Epithelial cell of proximal tubule (primary cell): Measurements from ENCODE around the gene BICDL1. TPM values are rescaled to one million over a fixed set of nuclear protein-coding genes. Genes with fewer than 3 reads are reported as not detected.

ENCODE experiments used
- DNase-seq: peaks from one replicate; pipeline ENCODE4 v3.0.0-alpha.2; 2011; ENCODE audit warnings: low read depth
- H3K4me3 ChIP-seq: 2 replicates; pipeline ENCODE4 v1.5.1; 2011; ENCODE audit warnings: low read depth, mild to moderate bottlenecking, low read length
- total RNA-seq: library from RNA; depleted of rRNA; stranded (reverse); fragments of >200 nt; gene quantifications from 2 replicates; pipeline ENCODE4 v1.2.3, GENCODE V29; 2015
- TF ChIP-seq, protein P1 (sequence below): conservative IDR thresholded peaks from 2 replicates; pipeline ENCODE4 v1.5.1; 2012; ENCODE audit warnings: low read depth, mild to moderate bottlenecking, low read length

Gene BICDL1
- total RNA-seq, 1 donor from 2014 or later, result 4.6 TPM

DNA sequence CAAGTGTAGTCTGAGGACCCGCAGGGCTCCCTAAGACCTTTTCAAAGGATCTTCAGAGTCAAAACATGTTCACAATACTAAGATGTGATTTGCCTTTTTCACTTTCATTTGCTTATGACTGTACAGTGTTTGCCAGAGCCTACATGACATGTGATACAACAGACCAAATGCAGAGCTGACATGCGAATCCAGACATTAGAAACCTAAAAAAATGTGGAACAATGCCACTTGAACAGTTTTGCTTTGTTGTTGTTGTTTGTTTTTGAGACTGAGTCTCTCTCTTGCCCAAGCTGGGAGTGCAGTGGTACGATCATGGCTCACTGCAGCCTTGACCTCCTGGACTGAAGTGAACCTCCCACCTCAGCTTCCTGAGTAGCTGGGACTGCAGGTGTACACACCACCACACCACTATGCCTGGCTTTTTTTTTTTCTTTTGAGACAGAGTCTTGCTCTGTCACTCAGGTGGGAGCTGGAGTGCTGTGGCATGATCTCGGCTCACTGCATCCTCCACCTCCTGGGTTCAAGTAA is 132.8 kb downstream of the BICDL1 start:
- H3K4me3 ChIP-seq, result no peak overlapping the region

DNA sequence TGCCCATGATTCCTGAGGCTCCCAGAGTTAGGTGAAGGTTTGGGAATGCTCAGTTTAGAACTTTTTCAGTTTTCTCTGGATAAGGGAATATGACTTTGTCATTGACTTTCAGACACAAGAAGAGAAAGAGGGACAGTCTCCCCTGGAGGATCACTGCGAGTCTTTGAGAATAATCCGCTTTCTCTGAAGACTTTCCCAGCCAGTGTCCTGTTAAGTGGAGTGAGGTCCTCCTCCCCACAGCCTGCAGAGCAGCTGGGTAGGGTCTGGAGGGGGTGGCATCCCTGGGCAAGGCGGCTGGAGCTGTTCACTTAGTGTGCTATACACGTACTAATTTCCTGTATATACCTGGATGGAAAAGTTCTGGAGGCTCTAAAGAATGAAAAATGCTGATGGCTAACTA is 136.0 kb downstream of the BICDL1 start:
- no peak for DNase-seq
- TF ChIP-seq, protein P1, sequence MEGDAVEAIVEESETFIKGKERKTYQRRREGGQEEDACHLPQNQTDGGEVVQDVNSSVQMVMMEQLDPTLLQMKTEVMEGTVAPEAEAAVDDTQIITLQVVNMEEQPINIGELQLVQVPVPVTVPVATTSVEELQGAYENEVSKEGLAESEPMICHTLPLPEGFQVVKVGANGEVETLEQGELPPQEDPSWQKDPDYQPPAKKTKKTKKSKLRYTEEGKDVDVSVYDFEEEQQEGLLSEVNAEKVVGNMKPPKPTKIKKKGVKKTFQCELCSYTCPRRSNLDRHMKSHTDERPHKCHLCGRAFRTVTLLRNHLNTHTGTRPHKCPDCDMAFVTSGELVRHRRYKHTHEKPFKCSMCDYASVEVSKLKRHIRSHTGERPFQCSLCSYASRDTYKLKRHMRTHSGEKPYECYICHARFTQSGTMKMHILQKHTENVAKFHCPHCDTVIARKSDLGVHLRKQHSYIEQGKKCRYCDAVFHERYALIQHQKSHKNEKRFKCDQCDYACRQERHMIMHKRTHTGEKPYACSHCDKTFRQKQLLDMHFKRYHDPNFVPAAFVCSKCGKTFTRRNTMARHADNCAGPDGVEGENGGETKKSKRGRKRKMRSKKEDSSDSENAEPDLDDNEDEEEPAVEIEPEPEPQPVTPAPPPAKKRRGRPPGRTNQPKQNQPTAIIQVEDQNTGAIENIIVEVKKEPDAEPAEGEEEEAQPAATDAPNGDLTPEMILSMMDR, result no peak
- H3K4me3 ChIP-seq, result no peak overlapping the region

More for the DNA sequence above, 132.8 kb downstream of the BICDL1 start:
- DNase-seq, result no peak
- TF ChIP-seq, protein P1, result no peak

DNA sequence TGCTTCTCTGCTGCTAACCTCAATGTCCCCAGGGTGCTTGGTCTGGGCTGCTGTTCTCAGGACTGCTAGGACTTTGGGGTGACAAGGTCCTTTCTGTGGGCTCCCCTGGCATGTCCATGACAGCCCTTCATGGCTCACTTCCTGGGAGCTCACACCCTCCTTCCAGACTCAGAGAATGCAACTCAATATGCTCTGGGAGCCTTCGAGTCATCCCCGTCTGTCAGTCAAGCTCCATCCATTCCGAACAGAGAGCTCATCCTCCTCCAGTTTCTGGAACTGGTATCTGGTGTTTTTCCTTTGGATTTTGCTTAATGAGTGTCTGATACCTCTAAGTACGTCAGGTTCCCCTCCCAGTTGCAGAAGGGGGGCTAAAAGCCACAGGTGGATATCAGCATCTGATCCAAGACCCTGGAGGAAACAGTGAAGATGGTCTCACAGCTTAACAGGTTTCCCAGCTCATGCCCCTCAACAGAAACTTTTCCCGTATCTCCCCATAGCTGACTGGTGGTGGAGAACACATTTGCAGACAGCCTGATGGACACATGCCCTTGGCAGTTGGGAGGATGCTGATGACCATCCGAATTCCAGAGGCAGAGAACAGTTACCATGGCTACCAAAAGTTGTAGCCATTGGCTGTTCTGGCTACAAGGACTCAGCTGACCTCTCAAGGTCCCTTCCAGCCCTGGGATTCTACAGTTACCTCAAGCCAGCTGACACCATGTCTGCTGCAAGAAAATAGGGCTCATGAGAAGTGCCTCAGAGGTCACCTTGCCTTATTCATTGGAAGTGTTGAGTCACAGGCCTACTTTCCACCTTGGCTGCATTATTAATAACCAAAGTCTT is 137.0 kb downstream of the BICDL1 start:
- no peak overlapping the region for H3K4me3 ChIP-seq
- no peak for DNase-seq
- TF ChIP-seq, protein P1, result no peak

DNA sequence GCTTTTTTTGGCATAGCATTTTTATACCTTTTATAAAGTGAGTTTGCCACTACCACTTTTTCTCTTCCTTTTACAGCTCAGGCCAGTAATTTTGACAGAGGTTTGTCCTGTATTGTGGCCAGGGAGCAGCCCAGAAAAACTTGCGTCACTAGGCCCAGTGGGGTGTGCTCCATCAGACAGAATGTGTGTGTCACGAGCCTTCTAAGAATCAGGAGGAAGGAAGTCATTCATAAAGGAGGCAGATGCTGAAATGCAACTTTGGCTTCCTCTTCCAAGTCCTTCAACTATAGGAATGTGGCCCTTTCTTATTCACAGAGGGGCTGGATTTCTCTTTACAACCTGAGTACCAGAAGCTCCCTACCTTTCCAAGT is 137.6 kb downstream of the BICDL1 start:
- TF ChIP-seq, protein P1, result no peak
- no peak for DNase-seq
- H3K4me3 ChIP-seq, result no peak overlapping the region

DNA sequence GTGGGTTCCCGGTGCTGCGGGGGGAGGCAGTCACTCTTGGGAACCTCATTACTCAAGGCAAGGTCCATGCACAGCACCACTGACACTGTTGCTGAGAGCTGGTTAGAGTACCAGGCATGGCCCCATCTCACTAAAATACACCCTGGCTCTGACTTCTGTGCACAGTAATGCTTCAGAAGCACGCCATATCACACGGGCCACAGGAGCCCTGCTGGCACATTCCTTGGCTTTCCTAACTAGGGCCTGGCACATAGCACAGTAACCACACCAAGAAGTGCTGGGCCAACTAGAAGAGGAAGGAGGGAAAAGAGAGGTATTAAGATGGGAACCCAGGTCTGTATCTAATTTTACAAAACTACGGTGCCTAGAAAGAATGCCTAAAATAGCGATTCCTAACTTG is 141.0 kb downstream of the BICDL1 start:
- no peak overlapping the region for H3K4me3 ChIP-seq
- TF ChIP-seq, protein P1, result no peak
- no peak for DNase-seq

DNA sequence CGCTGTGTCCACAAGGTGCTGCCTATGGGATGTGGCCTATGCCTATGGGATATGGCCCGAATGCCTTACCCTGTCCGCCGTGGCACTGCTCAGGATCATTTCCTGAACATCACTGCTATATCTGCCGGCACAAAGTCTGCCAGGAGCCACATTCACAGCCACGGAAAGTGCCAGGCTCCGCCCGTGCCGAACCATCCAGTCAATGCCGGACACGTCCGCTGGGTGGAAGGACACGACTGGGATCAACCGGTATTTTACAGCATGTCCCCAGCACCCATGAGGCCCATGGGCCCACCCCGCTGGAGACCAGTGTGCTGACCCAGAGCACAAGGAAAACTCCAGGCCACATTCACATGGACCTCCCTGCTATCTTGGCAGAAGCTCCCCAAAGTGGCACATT is 142.1 kb downstream of the BICDL1 start:
- DNase-seq, result no peak
- TF ChIP-seq, protein P1, result no peak
- no peak overlapping the region for H3K4me3 ChIP-seq
